GM12874 (cell line): ENCODE measurements around the gene SLC8A1.

Source experiments
- TF ChIP-seq, protein P1 (sequence below): IDR thresholded peaks from 2 replicates; pipeline ENCODE4 v1.5.1; 2011; ENCODE audit warnings: low read depth, mild to moderate bottlenecking, control low read depth, low read length, moderate library complexity; ENCODE audit not compliant: insufficient read depth

The SLC8A1 gene

DNA sequence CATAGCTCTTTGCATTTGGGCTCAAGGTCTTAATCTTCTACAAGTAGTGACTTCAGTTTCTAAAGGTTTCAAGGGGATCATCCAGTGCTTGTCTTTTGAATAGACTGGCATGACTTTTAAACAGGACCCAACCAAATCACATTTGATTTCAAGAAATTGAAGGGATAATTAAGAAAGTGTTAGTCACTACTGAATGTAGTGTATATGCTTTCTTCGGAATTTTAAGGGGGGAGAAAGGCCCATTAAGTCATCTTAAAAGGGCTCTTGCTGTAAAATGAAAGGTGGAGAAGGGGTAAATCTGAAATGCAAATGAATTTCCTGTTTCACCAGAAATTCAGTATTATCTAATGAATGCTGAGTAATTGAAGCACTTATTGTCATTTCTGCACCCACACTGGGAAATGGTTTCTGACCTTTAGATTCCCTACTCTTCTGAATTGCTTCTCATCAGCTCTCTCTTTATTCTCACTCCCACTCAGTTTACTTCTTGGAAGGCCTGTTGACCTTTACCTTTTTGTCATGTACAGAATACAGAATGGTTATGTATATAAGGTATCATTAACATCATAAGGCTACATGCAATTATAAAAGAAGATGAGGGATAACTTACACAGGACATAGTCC is 241.4 kb downstream of the SLC8A1 start:
- TF ChIP-seq, protein P1, sequence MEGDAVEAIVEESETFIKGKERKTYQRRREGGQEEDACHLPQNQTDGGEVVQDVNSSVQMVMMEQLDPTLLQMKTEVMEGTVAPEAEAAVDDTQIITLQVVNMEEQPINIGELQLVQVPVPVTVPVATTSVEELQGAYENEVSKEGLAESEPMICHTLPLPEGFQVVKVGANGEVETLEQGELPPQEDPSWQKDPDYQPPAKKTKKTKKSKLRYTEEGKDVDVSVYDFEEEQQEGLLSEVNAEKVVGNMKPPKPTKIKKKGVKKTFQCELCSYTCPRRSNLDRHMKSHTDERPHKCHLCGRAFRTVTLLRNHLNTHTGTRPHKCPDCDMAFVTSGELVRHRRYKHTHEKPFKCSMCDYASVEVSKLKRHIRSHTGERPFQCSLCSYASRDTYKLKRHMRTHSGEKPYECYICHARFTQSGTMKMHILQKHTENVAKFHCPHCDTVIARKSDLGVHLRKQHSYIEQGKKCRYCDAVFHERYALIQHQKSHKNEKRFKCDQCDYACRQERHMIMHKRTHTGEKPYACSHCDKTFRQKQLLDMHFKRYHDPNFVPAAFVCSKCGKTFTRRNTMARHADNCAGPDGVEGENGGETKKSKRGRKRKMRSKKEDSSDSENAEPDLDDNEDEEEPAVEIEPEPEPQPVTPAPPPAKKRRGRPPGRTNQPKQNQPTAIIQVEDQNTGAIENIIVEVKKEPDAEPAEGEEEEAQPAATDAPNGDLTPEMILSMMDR, result no peak

DNA sequence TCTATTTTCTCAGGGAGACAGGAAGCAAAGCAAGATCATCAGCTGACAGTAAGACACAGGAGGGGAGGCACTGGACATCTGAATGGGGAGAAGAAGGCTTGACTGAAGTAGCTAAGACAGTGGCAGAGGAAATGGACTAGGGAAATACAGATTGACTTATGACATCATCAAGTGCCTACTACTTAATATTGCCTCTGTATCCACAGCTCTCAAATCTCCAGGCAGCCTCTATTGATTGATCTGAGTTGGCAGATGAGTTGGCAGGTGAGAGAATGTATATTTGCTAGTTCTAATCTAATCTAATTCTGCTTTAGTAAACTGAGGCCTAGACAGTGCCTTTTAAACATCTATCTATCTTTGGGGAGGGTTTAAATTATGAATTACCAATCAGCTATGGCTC is 242.1 kb downstream of the SLC8A1 start:
- TF ChIP-seq, protein P1, result no peak

DNA sequence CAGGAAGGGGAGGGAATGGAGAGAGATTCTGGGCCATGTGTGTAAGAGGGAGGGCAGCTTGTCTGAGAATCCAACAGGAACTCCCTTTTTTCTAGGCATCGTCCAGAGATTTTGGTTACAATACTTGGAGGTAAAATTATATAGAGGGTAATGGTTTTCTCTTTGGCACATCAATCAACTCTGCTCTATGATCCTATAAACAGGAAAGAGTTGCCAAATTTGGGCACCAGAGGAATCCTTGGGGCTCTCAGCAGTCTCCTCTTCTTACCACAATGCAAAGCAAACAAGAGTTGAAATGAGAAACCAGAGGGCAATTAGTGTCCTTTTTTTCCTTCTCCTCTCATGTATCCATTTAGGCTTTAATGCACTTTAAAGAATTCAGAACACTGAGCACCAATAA is 243.4 kb downstream of the SLC8A1 start:
- TF ChIP-seq, protein P1, result no peak

DNA sequence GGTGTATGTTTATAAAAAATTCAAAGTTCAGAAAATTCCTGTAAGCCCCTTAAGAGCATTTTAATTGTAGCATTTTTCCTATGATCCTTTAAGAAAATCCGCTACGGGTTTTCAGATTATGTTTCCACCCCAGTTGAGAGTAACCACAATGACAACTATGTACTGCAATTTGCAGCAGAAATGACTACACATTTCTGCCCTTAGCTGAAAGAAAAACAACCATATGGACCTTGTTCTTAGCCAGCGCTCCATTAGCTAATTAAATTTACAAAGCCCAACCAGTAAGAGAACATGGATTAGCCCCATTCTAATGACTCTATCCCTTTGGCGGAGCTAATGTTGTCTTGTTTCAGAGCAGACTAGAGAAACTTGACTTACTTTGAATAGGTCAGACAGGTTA is 247.6 kb downstream of the SLC8A1 start:
- TF ChIP-seq, protein P1, result no peak

DNA sequence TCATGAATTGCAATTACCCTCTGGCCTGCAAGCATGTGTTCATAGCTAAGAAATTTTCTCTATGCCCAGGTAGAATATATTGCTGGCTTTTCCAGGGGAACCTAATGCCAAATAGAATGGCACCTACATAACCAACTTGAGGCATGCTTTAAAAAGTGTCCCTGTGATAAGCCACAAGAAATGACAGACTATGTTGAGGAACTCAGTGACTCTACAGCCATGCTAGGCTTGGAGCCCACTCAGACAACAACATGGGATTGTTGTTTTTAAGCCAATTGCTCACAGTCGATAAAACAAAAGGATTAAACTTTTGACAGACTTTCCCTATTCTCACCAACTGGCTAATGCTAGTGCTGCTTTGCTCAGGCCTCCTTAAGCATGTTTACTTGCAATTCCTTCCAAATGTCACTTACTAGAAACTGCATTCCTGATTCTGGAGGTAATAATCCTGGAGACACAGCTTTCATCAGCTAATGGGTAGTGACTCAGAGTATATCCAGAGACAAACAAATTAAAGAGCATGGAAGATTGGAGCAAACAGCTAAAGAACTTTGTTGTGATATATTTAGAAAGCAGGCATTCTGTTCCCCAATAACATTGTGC is 249.0 kb downstream of the SLC8A1 start:
- TF ChIP-seq, protein P1, result no peak

DNA sequence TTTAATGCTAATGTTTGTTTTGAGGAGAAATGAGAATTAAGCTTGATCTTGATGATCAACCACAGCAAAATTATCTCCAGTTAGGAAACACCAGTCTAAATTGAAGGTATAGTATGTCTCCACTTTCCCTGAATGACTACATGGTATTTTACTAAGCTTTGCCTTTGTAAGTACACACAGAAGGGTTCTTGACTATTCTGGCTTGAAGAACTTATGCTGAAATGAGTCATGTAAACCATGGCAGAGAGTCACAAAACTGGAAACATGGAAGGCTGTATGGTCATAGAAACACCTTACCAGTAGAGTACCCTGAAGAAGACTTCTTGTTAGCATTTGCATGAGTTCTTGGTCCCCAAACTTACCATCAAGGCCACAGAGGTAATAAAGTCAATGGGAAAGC is 250.5 kb downstream of the SLC8A1 start:
- TF ChIP-seq, protein P1, result no peak

DNA sequence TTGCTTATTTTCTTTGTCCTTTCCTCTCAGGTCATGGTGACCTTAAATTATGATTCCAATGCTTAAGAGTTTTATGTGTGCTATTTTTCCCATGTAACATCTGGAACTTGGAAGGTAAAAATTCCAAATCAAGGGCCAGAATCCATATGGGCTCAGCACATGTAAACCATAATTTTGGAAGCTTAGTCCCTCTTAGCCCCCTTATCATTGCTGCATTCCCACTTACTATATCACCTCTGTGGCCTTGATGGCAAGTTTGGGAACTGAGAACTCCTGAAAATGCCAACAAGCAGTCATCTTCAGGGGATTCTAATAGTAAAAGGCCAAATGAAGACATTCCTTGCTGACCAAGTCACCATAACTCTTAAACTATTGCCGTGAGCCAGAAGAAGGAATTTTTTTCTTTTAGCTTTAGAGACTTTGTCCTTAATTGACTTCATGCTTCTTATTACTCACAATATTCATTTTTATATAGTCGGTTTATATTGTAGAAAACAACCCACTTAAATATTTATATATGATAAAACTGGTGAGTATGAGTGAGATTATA is 251.4 kb downstream of the SLC8A1 start:
- TF ChIP-seq, protein P1, result no peak
